Measurements from ENCODE around the gene WAC.

GRCh38 chr10:28561531-28561930 lies 28.6 kb downstream of the WAC start:
- TF ChIP-seq GLI4 (CRISPR knock-in tag; IDR thresholded peaks at IDR 0.05; ENCODE audit: borderline replicate concordance) (no peak), ZBTB33 (CRISPR knock-in tag; IDR thresholded peaks at IDR 0.05) (no peak), ZNF354B (CRISPR knock-in tag; IDR thresholded peaks at IDR 0.05) (no peak), RFXAP (CRISPR knock-in tag; IDR thresholded peaks at IDR 0.05; ENCODE audit: borderline replicate concordance) (no peak), CTCF (CRISPR knock-in tag; IDR thresholded peaks at IDR 0.05) (no peak), MXD3 (CRISPR knock-in tag; IDR thresholded peaks at IDR 0.05) (no peak), DR1 (CRISPR knock-in tag; IDR thresholded peaks at IDR 0.05) (no peak), ATF7-NPFF (CRISPR knock-in tag; IDR thresholded peaks at IDR 0.05; ENCODE audit: low read depth) (no peak), SP1 (IDR thresholded peaks at IDR 0.05) (no peak), SP1 (CRISPR knock-in tag; IDR thresholded peaks at IDR 0.05) (no peak), ATF6 (CRISPR knock-in tag; conservative IDR thresholded peaks at IDR 0.05) (no peak), PRDM15 (CRISPR knock-in tag; IDR thresholded peaks at IDR 0.05) (no peak), ZNF768 (CRISPR knock-in tag; IDR thresholded peaks at IDR 0.05) (no peak)
